Natural killer cell (primary cell): Measurements from ENCODE around the gene ATP6V0E2. TPM values are rescaled to one million over a fixed set of nuclear protein-coding genes. Genes with fewer than 3 reads are reported as not detected.

Experiments used
- ATAC-seq, 3 donors: fragments of 150-1000 bp in 2 of 3; fragments of 200-7000 bp in 1 of 3; cut with Tn5 transposase; 1 replicate in 1 of 3; 2 replicates in 2 of 3; pipeline ENCODE4 v1.10.0; 2021; ENCODE audit warnings: mild to moderate bottlenecking in 2 of 3, moderate library complexity in 2 of 3
- DNase-seq, 2 donors: peaks; one replicate each; pipeline versions ENCODE4 v3.0.0 to v3.0.0-alpha.2; 2013 to 2021; ENCODE audit warnings: mixed read lengths in 1 of 2
- H3K27ac ChIP-seq: one replicate; pipeline ENCODE4 v1.5.1; 2013; ENCODE audit warnings: mild to moderate bottlenecking, low read length
- H3K27me3 ChIP-seq: one replicate; pipeline ENCODE4 v1.6.1; 2013; ENCODE audit warnings: low read length; ENCODE audit not compliant: control insufficient read depth, insufficient read depth
- H3K36me3 ChIP-seq: one replicate; pipeline ENCODE4 v1.6.1; 2013; ENCODE audit warnings: low read length; ENCODE audit not compliant: control insufficient read depth, insufficient read depth
- H3K4me1 ChIP-seq: one replicate; pipeline ENCODE4 v1.6.1; 2013; ENCODE audit warnings: low read length; ENCODE audit not compliant: control insufficient read depth, insufficient read depth
- H3K4me3 ChIP-seq: one replicate; pipeline ENCODE4 v1.5.1; 2013; ENCODE audit warnings: low read length
- H3K9me3 ChIP-seq: one replicate; pipeline ENCODE4 v1.6.1; 2013; ENCODE audit warnings: low read length; ENCODE audit not compliant: control insufficient read depth, insufficient read depth
- H3K27ac Mint-ChIP-seq, 2 donors: one replicate each; pipeline ENCODE4 v1.8.0; 2022; ENCODE audit warnings: mild to moderate bottlenecking in 2 of 2, mixed read lengths in 2 of 2, moderate library complexity in 1 of 2
- H3K27me3 Mint-ChIP-seq, 2 donors: one replicate each; pipeline ENCODE4 v1.8.0; 2022; ENCODE audit warnings: low read depth in 2 of 2, mixed read lengths in 2 of 2
- H3K36me3 Mint-ChIP-seq: one replicate; pipeline ENCODE4 v1.8.0; 2022; ENCODE audit warnings: mixed read lengths
- H3K4me1 Mint-ChIP-seq, 2 donors: one replicate each; pipeline ENCODE4 v1.8.0; 2022; ENCODE audit warnings: mixed read lengths in 2 of 2
- H3K4me3 Mint-ChIP-seq: one replicate; pipeline ENCODE4 v1.8.0; 2022; ENCODE audit warnings: mild to moderate bottlenecking, moderate library complexity, mixed read lengths
- H3K9me3 Mint-ChIP-seq, 2 donors: one replicate each; pipeline ENCODE4 v1.8.0; 2022; ENCODE audit warnings: mixed read lengths in 2 of 2
- CTCF ChIP-seq: fragments of 200-600 bp; IDR thresholded peaks from one replicate; pipeline ENCODE4 v1.8.0; 2022; ENCODE audit warnings: antibody characterized with exemption
- WGBS: methylation state at CpG from one replicate; pipeline ENCODE4 v1.1.7; 2013; ENCODE audit warnings: missing lambda C conversion rate; ENCODE audit not compliant: insufficient coverage; 5-methylcytosine and 5-hydroxymethylcytosine counted together
- intact Hi-C: fragments of 100-400 bp; cut with micrococcal nuclease; formaldehyde crosslinking; loops from one replicate; pipeline ENCODE4 v1.14.2; 2022
- total RNA-seq, 4 donors: library from RNA; stranded (reverse); fragments of 120-200 nt in 1 of 4; gene quantifications; one replicate each; pipeline versions ENCODE4 v1.2.3 to v1.2.4, GENCODE V29; 2013 to 2022

Gene ATP6V0E2
- total RNA-seq, 3 donors from 2014 or later (not counting 1 experiment from before 2014, with no cell fraction given): 23.2 to 39.4 (median 34.9) TPM

GRCh38 chr7:149879766-149880637 is 6.2 kb downstream of the ATP6V0E2 start:
- Mint-ChIP-seq H3K27me3 (no peaks in the 10 kb centered on the region), H3K4me3 (no peak overlapping the region), H3K36me3 (no peaks in the 10 kb centered on the region), H3K27ac (no peak overlapping the region), H3K9me3 (no peaks in the 10 kb centered on the region), H3K4me1 (peaks cover 14 to 24% of the 10 kb centered on the region in 2 donors)
- no peak overlapping the region for H3K27ac ChIP-seq
- ATAC-seq: no peak
- peaks cover 9% of the 10 kb centered on the region for H3K4me1 ChIP-seq
- TF ChIP-seq CTCF: no peak
- H3K4me3 ChIP-seq: no peak overlapping the region
- 96% methylated on average over 13 of the region's 16 CpGs for WGBS
- no peaks in the 10 kb centered on the region for H3K9me3 ChIP-seq
- H3K36me3 ChIP-seq: peaks cover 2% of the 10 kb centered on the region
- DNase-seq: peak in 1 of 2 donors; percentile 2
- intact Hi-C loops: no loop called here
- no peaks in the 10 kb centered on the region for H3K27me3 ChIP-seq

- Histone ChIP-seq H3K4me3 (no peak overlapping the region), H3K4me1 (peaks cover 7% of the 10 kb centered on the region), H3K27ac (no peak overlapping the region), H3K36me3 (peaks cover 2% of the 10 kb centered on the region), H3K9me3 (no peaks in the 10 kb centered on the region), H3K27me3 (no peaks in the 10 kb centered on the region)
- Mint-ChIP-seq H3K4me1 (peaks cover 7 to 16% of the 10 kb centered on the region in 2 donors), H3K9me3 (no peaks in the 10 kb centered on the region), H3K36me3 (no peaks in the 10 kb centered on the region), H3K27me3 (no peaks in the 10 kb centered on the region), H3K4me3 (no peak overlapping the region), H3K27ac (no peak overlapping the region)
- no peak for ATAC-seq
- TF ChIP-seq CTCF: no peak
- DNase-seq: no peak
- intact Hi-C loops: no loop called here
- 95% methylated on average over 14 of the region's 14 CpGs for WGBS
Measured at GRCh38 chr7:149880638-149881311, 7.0 kb downstream of the ATP6V0E2 start.

- Histone ChIP-seq H3K4me1 (peaks cover 7% of the 10 kb centered on the region), H3K27me3 (no peaks in the 10 kb centered on the region), H3K4me3 (no peak overlapping the region), H3K36me3 (peaks cover 2% of the 10 kb centered on the region), H3K9me3 (no peaks in the 10 kb centered on the region), H3K27ac (no peak overlapping the region)
- Mint-ChIP-seq H3K36me3 (no peaks in the 10 kb centered on the region), H3K9me3 (no peaks in the 10 kb centered on the region), H3K4me1 (peaks cover 6 to 15% of the 10 kb centered on the region in 2 donors), H3K4me3 (no peak overlapping the region), H3K27me3 (no peaks in the 10 kb centered on the region), H3K27ac (no peak overlapping the region)
- ATAC-seq (no peak), DNase-seq (peak in 1 of 2 donors; percentile 1)
- 86% methylated on average over 19 of the region's 19 CpGs for WGBS
- intact Hi-C loops: no loop called here
- no peak for TF ChIP-seq CTCF
Measured at GRCh38 chr7:149881328-149882247, 7.8 kb downstream of the ATP6V0E2 start.
